ENCODE measurements around the gene KIF26B. TPM values are rescaled to one million over a fixed set of nuclear protein-coding genes. Genes with fewer than 3 reads are reported as not detected.

Gene KIF26B
- polyA plus RNA-seq, 1 donor (not counting 4 experiments of a cell fraction or from before 2014, with no cell fraction given) = 0.58 TPM

DNA sequence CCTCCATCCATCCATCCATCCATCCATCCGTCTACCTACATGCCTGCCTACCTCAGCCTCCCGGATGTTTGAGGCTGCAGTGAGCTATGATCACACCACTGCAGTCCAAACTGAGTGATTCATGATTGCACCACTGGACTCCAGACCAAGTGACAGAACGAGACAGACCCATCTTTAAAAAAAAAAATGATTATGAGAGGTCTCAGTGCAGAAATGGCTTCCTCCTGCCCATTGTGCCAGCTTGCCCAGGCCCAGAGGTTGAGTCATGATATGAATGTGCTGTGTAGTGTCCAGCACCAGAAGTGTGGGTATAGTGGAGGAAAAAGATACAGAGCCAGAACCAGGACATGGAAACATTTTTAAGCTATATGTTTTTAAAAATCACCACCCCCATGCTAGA lies 149.9 kb downstream of the KIF26B start:
- no peak overlapping the region for H2AFZ ChIP-seq (ENCODE audit: control insufficient read depth, low read length)
- no peaks in the 10 kb centered on the region for H3K4me1 ChIP-seq (ENCODE audit: control insufficient read depth, extremely low read depth, insufficient read depth, low read length)
- dilution Hi-C loops (cut with MboI; ENCODE audit: extremely low pct_ligation_motif_present, low sequenced_read_pairs) = no loop called here
- H3K36me3 ChIP-seq (ENCODE audit: control insufficient read depth in 2 of 2, extremely low read depth in 1 of 2, insufficient read depth in 2 of 2, low read length in 2 of 2) = no peaks in the 10 kb centered on the region
- no peak overlapping the region for H3K4me3 ChIP-seq (ENCODE audit: control insufficient read depth in 2 of 3, extremely low read depth in 1 of 3, insufficient read depth in 2 of 3, low read depth in 1 of 3, low read length in 3 of 3)
- no peaks in the 10 kb centered on the region for H3K9me3 ChIP-seq (ENCODE audit: control insufficient read depth, low read depth, low read length)
- no peak overlapping the region for H3K4me2 ChIP-seq (ENCODE audit: control insufficient read depth, extremely low read depth, insufficient read depth, low read depth, low read length)
- H3K27ac ChIP-seq (ENCODE audit: control insufficient read depth, insufficient read depth, low read length) = no peak overlapping the region
- no peaks in the 10 kb centered on the region for H3K9me1 ChIP-seq (ENCODE audit: control insufficient read depth, extremely low read depth, insufficient read depth, low read length)
- H4K20me1 ChIP-seq (ENCODE audit: control insufficient read depth, extremely low read depth, insufficient read depth, low read length) = no peaks in the 10 kb centered on the region
- DNase-seq (ENCODE audit: low read depth, low spot score) (no peak), FAIRE-seq (no peak)
- no peaks in the 10 kb centered on the region for H3K27me3 ChIP-seq (ENCODE audit: control insufficient read depth, extremely low read depth, insufficient read depth, low read length)
- no peaks in the 10 kb centered on the region for H3K79me2 ChIP-seq (ENCODE audit: control insufficient read depth, insufficient read depth, low read length)
- H3K9ac ChIP-seq (ENCODE audit: control insufficient read depth, extremely low read depth, insufficient read depth, low read length) = no peak overlapping the region
- no peak for TF ChIP-seq EZH2 (IDR thresholded peaks at IDR 0.05; ENCODE audit: low read length)
- TF ChIP-seq, protein P1, sequence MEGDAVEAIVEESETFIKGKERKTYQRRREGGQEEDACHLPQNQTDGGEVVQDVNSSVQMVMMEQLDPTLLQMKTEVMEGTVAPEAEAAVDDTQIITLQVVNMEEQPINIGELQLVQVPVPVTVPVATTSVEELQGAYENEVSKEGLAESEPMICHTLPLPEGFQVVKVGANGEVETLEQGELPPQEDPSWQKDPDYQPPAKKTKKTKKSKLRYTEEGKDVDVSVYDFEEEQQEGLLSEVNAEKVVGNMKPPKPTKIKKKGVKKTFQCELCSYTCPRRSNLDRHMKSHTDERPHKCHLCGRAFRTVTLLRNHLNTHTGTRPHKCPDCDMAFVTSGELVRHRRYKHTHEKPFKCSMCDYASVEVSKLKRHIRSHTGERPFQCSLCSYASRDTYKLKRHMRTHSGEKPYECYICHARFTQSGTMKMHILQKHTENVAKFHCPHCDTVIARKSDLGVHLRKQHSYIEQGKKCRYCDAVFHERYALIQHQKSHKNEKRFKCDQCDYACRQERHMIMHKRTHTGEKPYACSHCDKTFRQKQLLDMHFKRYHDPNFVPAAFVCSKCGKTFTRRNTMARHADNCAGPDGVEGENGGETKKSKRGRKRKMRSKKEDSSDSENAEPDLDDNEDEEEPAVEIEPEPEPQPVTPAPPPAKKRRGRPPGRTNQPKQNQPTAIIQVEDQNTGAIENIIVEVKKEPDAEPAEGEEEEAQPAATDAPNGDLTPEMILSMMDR (optimal IDR thresholded peaks at IDR 0.05 in 1 of 3, IDR thresholded peaks at IDR 0.05 in 1 of 3, conservative IDR thresholded peaks at IDR 0.05 in 1 of 3; ENCODE audit: extremely low read depth in 1 of 3, insufficient read depth in 2 of 3, low read length in 3 of 3) = no peak

DNA sequence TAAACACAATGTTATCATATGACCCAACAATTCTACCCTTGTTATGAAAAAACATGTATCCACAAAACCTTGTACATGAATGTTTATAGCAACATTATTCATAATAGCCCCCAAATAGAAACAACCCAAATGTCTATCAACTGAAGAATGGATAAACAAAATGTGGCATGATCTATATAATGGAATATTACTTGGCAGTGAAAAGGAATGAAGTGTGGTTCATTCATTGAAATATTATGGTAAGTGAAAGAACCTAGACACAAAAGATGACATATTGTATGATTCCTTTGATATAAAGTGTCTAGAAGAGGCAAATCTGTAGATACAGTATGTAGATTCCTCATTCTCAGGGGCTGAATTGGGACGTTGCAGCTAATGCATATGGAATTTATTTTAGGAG lies 151.2 kb downstream of the KIF26B start:
- no peaks in the 10 kb centered on the region for H3K79me2 ChIP-seq (ENCODE audit: control insufficient read depth, insufficient read depth, low read length)
- H3K4me1 ChIP-seq (ENCODE audit: control insufficient read depth, extremely low read depth, insufficient read depth, low read length) = no peaks in the 10 kb centered on the region
- dilution Hi-C loops (cut with MboI; ENCODE audit: extremely low pct_ligation_motif_present, low sequenced_read_pairs) = no loop called here
- TF ChIP-seq, protein P1 (optimal IDR thresholded peaks at IDR 0.05 in 1 of 3, IDR thresholded peaks at IDR 0.05 in 1 of 3, conservative IDR thresholded peaks at IDR 0.05 in 1 of 3; ENCODE audit: extremely low read depth in 1 of 3, insufficient read depth in 2 of 3, low read length in 3 of 3) = no peak
- TF ChIP-seq EZH2 (IDR thresholded peaks at IDR 0.05; ENCODE audit: low read length) = no peak
- H3K9ac ChIP-seq (ENCODE audit: control insufficient read depth, extremely low read depth, insufficient read depth, low read length) = no peak overlapping the region
- H4K20me1 ChIP-seq (ENCODE audit: control insufficient read depth, extremely low read depth, insufficient read depth, low read length) = no peaks in the 10 kb centered on the region
- DNase-seq (ENCODE audit: low read depth, low spot score) (no peak), FAIRE-seq (no peak)
- H2AFZ ChIP-seq (ENCODE audit: control insufficient read depth, low read length) = no peak overlapping the region
- H3K9me1 ChIP-seq (ENCODE audit: control insufficient read depth, extremely low read depth, insufficient read depth, low read length) = no peaks in the 10 kb centered on the region
- no peaks in the 10 kb centered on the region for H3K9me3 ChIP-seq (ENCODE audit: control insufficient read depth, low read depth, low read length)
- no peaks in the 10 kb centered on the region for H3K27me3 ChIP-seq (ENCODE audit: control insufficient read depth, extremely low read depth, insufficient read depth, low read length)
- H3K36me3 ChIP-seq (ENCODE audit: control insufficient read depth in 2 of 2, extremely low read depth in 1 of 2, insufficient read depth in 2 of 2, low read length in 2 of 2) = no peaks in the 10 kb centered on the region
- H3K27ac ChIP-seq (ENCODE audit: control insufficient read depth, insufficient read depth, low read length) = no peak overlapping the region
- no peak overlapping the region for H3K4me3 ChIP-seq (ENCODE audit: control insufficient read depth in 2 of 3, extremely low read depth in 1 of 3, insufficient read depth in 2 of 3, low read depth in 1 of 3, low read length in 3 of 3)
- H3K4me2 ChIP-seq (ENCODE audit: control insufficient read depth, extremely low read depth, insufficient read depth, low read depth, low read length) = no peak overlapping the region
